Mesendoderm (in vitro differentiated cells): Measurements from ENCODE around the gene LCN10.
"Not testable (repeated sequence)": the region's sequence is repeated elsewhere in the genome, so short reads cannot be mapped to it uniquely, and the experiment has no call there.

Experiments used
- DNase-seq: peaks from one replicate; pipeline ENCODE4 v3.0.0; 2013
- H2AK5ac ChIP-seq: 2 replicates; pipeline ENCODE4 v1.6.1; 2013; ENCODE audit warnings: low read length, inconsistent platforms
- H2BK120ac ChIP-seq: 2 replicates; pipeline ENCODE4 v1.6.1; 2013; ENCODE audit warnings: low read depth, mild to moderate bottlenecking, low read length, moderate library complexity, mixed read lengths
- H2BK15ac ChIP-seq: replicated peaks from 2 replicates; pipeline ENCODE4 v1.6.1; 2013; ENCODE audit warnings: low read depth, mild to moderate bottlenecking, moderate library complexity
- H2BK5ac ChIP-seq: 2 replicates; pipeline ENCODE4 v1.6.1; 2013; ENCODE audit warnings: low read length, inconsistent platforms
- H3K18ac ChIP-seq: 2 replicates; pipeline ENCODE4 v1.6.1; 2013; ENCODE audit warnings: mild to moderate bottlenecking, low read length, mixed read lengths
- H3K23ac ChIP-seq: one replicate; pipeline ENCODE4 v1.6.1; 2013; ENCODE audit warnings: low read length
- H3K27ac ChIP-seq: 2 replicates; pipeline ENCODE4 v1.5.1; 2013; ENCODE audit warnings: low read depth, mild to moderate bottlenecking, inconsistent platforms, low read length, moderate library complexity
- H3K27me3 ChIP-seq: 2 replicates; pipeline ENCODE4 v1.6.1; 2013; ENCODE audit warnings: low read length, control low read depth, mild to moderate bottlenecking, inconsistent platforms; ENCODE audit not compliant: insufficient read depth, poor library complexity
- H3K36me3 ChIP-seq: 2 replicates; pipeline ENCODE4 v1.6.1; 2013; ENCODE audit warnings: low read length, inconsistent platforms; ENCODE audit not compliant: control insufficient read depth, insufficient read depth
- H3K4ac ChIP-seq: one replicate; pipeline ENCODE4 v1.6.1; 2013; ENCODE audit warnings: low read depth, mild to moderate bottlenecking, low read length, moderate library complexity
- H3K4me1 ChIP-seq: 2 replicates; pipeline ENCODE4 v1.6.1; 2013; ENCODE audit warnings: low read depth, low read length, inconsistent platforms; ENCODE audit not compliant: control insufficient read depth
- H3K4me2 ChIP-seq: 2 replicates; pipeline ENCODE4 v1.6.1; 2013; ENCODE audit warnings: low read length
- H3K4me3 ChIP-seq: 2 replicates; pipeline ENCODE4 v1.5.1; 2013; ENCODE audit warnings: mild to moderate bottlenecking, low read length
- H3K56ac ChIP-seq: one replicate; pipeline ENCODE4 v1.6.1; 2013; ENCODE audit warnings: low read length
- H3K79me1 ChIP-seq: 2 replicates; pipeline ENCODE4 v1.6.1; 2013; ENCODE audit warnings: low read length, inconsistent platforms
- H3K79me2 ChIP-seq: 2 replicates; pipeline ENCODE4 v1.6.1; 2013; ENCODE audit warnings: mild to moderate bottlenecking, low read length; ENCODE audit not compliant: control insufficient read depth, insufficient read depth
- H3K9ac ChIP-seq: 2 replicates; pipeline ENCODE4 v1.6.1; 2013; ENCODE audit warnings: low read length, inconsistent platforms
- H4K5ac ChIP-seq: one replicate; pipeline ENCODE4 v1.6.1; 2013; ENCODE audit warnings: low read length
- H4K8ac ChIP-seq: one replicate; pipeline ENCODE4 v1.6.1; 2013; ENCODE audit warnings: low read depth, mild to moderate bottlenecking, control low read depth, low read length, moderate library complexity
- WGBS: extraction: QIAGEN DNeasy Blood & Tissue Kit; methylation state at CpG from one replicate; pipeline ENCODE4 v1.1.7; 2013; ENCODE audit warnings: low lambda C conversion rate, missing lambda C conversion rate; ENCODE audit not compliant: insufficient coverage; ENCODE audit errors: extremely low coverage; 5-methylcytosine and 5-hydroxymethylcytosine counted together

LCN10 gene

DNA sequence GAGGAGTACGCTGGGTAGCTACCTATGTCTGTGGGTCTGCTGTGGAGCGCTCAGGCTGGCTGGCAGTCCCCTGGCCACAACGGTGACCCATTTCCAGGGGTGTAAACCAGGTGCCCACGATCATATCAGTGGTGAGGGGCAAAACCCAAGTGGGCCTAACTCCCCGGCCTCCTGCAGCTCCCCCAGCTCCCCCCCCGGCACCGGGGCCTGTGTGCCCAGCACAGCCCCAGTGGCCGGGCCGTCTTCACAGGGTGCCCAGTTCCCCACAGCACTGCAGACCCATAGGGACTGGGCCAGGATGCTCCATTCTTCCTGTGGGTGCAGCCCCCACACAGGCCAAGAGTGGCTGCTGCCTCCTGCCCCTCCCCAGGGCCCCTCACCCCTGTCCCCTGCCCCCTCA lies 16.3 kb upstream of the LCN10 start:
- no peaks in the 10 kb centered on the region for H3K4me1 ChIP-seq
- no peaks in the 10 kb centered on the region for H3K79me2 ChIP-seq
- no peaks in the 10 kb centered on the region for H3K79me1 ChIP-seq
- no peak for DNase-seq
- no peak overlapping the region for H3K18ac ChIP-seq
- no peak overlapping the region for H2AK5ac ChIP-seq
- H2BK120ac ChIP-seq = no peak overlapping the region
- no peaks in the 10 kb centered on the region for H3K36me3 ChIP-seq
- H3K27ac ChIP-seq = no peak overlapping the region
- H3K27me3 ChIP-seq = no peaks in the 10 kb centered on the region
- no peak overlapping the region for H3K4me2 ChIP-seq
- WGBS = no CpG with 5 or more reads among the region's 9 CpGs
- H3K23ac ChIP-seq = no peak overlapping the region
- no peak overlapping the region for H2BK15ac ChIP-seq
- H3K9ac ChIP-seq = no peak overlapping the region
- no peak overlapping the region for H4K5ac ChIP-seq
- no peak overlapping the region for H3K4ac ChIP-seq
- no peak overlapping the region for H3K56ac ChIP-seq
- no peak overlapping the region for H2BK5ac ChIP-seq
- H4K8ac ChIP-seq = no peak overlapping the region
- no peak overlapping the region for H3K4me3 ChIP-seq

DNA sequence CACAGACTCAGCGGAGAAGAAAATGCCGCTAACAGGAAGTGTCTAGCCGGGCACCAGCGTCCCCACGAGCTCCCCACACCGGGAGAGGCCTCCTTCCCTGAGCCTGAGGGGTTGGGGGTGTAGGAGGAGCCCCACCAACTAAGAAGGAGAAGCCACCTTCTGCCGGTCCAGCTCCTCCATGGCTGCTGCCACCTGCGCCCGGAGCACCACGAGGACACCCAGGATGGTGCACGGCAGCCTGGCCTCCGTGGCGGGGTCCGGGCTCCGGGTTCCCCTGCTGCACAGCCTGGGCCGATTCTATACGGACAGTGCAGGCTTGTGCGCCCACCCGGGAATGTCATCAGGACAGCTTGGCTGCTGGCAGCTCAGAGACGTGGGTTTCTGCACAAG lies 15.0 kb upstream of the LCN10 start:
- no peak overlapping the region for H3K23ac ChIP-seq
- H4K8ac ChIP-seq = no peak overlapping the region
- no peak for DNase-seq
- H3K4ac ChIP-seq = no peak overlapping the region
- no peaks in the 10 kb centered on the region for H3K36me3 ChIP-seq
- H3K4me1 ChIP-seq = no peaks in the 10 kb centered on the region
- H3K56ac ChIP-seq = no peak overlapping the region
- H3K4me2 ChIP-seq = no peak overlapping the region
- H3K79me1 ChIP-seq = no peaks in the 10 kb centered on the region
- H3K27me3 ChIP-seq = no peaks in the 10 kb centered on the region
- no peak overlapping the region for H2BK5ac ChIP-seq
- H3K4me3 ChIP-seq = no peak overlapping the region
- no peak overlapping the region for H3K9ac ChIP-seq
- no peak overlapping the region for H2BK120ac ChIP-seq
- no CpG with 5 or more reads among the region's 20 CpGs for WGBS
- no peak overlapping the region for H3K27ac ChIP-seq
- no peaks in the 10 kb centered on the region for H3K79me2 ChIP-seq
- H2BK15ac ChIP-seq = no peak overlapping the region
- no peak overlapping the region for H3K18ac ChIP-seq
- no peak overlapping the region for H2AK5ac ChIP-seq
- H4K5ac ChIP-seq = no peak overlapping the region

DNA sequence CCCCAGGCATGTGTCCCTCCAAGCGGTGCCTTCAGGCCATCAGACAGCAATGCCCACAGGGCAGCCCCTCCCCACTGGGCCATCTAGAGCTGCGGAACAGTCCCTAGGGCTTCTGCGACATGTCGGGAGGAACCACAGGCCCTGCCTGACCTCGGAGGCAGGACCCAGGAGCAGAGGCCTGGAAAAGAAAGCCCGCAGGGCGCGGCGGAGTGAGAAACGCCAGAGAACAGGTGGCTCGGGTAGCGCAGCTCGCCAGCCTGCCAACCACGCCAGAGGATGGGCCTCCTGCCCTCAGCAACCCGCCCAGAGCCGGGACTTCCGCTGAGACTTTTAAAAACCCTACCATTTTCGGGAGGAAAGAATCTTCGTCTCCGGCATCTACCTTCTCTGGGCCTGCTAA lies 14.6 kb upstream of the LCN10 start:
- Histone ChIP-seq H3K9ac (no peak overlapping the region), H2BK120ac (no peak overlapping the region), H3K27me3 (no peaks in the 10 kb centered on the region), H3K36me3 (no peaks in the 10 kb centered on the region), H3K56ac (no peak overlapping the region), H3K4me3 (no peak overlapping the region), H3K27ac (no peak overlapping the region), H3K4me2 (no peak overlapping the region), H3K4ac (no peak overlapping the region), H4K5ac (no peak overlapping the region), H3K23ac (no peak overlapping the region), H3K4me1 (no peaks in the 10 kb centered on the region), H3K79me1 (no peaks in the 10 kb centered on the region), H4K8ac (no peak overlapping the region), H2BK15ac (no peak overlapping the region), H3K18ac (no peak overlapping the region), H2AK5ac (no peak overlapping the region), H3K79me2 (no peaks in the 10 kb centered on the region), H2BK5ac (no peak overlapping the region)
- DNase-seq = no peak
- no CpG with 5 or more reads among the region's 20 CpGs for WGBS

DNA sequence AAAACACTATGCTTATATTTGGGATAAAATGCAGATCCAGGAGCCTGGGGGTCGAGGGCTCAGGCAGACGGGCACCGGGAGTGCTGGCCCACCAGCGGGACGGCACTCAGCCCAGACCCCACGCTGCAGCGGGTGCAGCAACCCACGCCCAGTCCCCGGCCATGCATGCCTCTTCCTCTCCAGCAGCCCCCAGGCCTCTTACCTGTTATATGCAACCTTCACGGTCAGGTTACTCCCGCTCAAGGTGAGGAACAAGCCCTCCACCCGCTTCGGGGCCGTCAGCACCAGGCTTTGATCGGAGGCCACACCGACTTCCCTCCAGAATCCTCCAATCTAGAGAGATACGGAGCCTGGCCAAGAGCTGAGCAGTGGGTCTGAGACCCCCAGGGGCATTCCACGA lies 14.1 kb upstream of the LCN10 start:
- no peak overlapping the region for H2BK120ac ChIP-seq
- WGBS = no CpG with 5 or more reads among the region's 18 CpGs
- DNase-seq = no peak

DNA sequence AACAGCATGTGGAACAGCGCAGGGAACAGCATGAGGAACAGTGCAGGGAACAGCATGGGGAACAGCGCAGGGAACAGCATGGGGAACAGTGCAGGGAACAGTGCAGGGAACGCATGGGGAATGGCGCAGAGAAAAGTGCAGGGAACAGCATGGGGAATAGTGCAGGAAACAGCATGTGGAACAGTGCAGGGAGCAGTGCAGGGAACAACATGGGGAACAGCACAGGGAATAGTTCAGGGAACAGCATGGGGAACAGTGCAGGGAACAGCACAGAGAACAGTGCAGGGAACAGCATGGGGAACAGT lies 13.3 kb upstream of the LCN10 start:
- no peak overlapping the region for H3K23ac ChIP-seq
- H3K27ac ChIP-seq = no peak overlapping the region
- no peaks in the 10 kb centered on the region for H3K36me3 ChIP-seq
- H3K79me2 ChIP-seq = no peaks in the 10 kb centered on the region
- H3K4me3 ChIP-seq = no peak overlapping the region
- no peak for DNase-seq
- no peak overlapping the region for H2BK120ac ChIP-seq
- no peak overlapping the region for H3K9ac ChIP-seq
- no peaks in the 10 kb centered on the region for H3K79me1 ChIP-seq
- H3K4ac ChIP-seq = no peak overlapping the region
- no peak overlapping the region for H2BK5ac ChIP-seq
- H4K5ac ChIP-seq = no peak overlapping the region
- no peak overlapping the region for H3K56ac ChIP-seq
- H4K8ac ChIP-seq = no peak overlapping the region
- no CpG with 5 or more reads among the region's 4 CpGs for WGBS
- no peak overlapping the region for H2AK5ac ChIP-seq
- no peak overlapping the region for H2BK15ac ChIP-seq
- no peaks in the 10 kb centered on the region for H3K27me3 ChIP-seq
- H3K4me1 ChIP-seq = no peaks in the 10 kb centered on the region
- no peak overlapping the region for H3K4me2 ChIP-seq
- no peak overlapping the region for H3K18ac ChIP-seq

More for the DNA sequence above, 14.1 kb upstream of the LCN10 start:
- no peaks in the 10 kb centered on the region for H3K79me2 ChIP-seq
- no peaks in the 10 kb centered on the region for H3K27me3 ChIP-seq
- no peaks in the 10 kb centered on the region for H3K4me1 ChIP-seq
- H3K36me3 ChIP-seq = no peaks in the 10 kb centered on the region
- H3K23ac ChIP-seq = no peak overlapping the region
- no peak overlapping the region for H2AK5ac ChIP-seq
- no peak overlapping the region for H3K9ac ChIP-seq
- no peak overlapping the region for H3K56ac ChIP-seq
- no peak overlapping the region for H3K27ac ChIP-seq
- H2BK5ac ChIP-seq = no peak overlapping the region
- H4K5ac ChIP-seq = no peak overlapping the region
- no peak overlapping the region for H2BK15ac ChIP-seq
- H3K4me3 ChIP-seq = no peak overlapping the region
- no peak overlapping the region for H4K8ac ChIP-seq
- no peak overlapping the region for H3K4ac ChIP-seq
- no peak overlapping the region for H3K4me2 ChIP-seq
- no peaks in the 10 kb centered on the region for H3K79me1 ChIP-seq
- H3K18ac ChIP-seq = no peak overlapping the region

DNA sequence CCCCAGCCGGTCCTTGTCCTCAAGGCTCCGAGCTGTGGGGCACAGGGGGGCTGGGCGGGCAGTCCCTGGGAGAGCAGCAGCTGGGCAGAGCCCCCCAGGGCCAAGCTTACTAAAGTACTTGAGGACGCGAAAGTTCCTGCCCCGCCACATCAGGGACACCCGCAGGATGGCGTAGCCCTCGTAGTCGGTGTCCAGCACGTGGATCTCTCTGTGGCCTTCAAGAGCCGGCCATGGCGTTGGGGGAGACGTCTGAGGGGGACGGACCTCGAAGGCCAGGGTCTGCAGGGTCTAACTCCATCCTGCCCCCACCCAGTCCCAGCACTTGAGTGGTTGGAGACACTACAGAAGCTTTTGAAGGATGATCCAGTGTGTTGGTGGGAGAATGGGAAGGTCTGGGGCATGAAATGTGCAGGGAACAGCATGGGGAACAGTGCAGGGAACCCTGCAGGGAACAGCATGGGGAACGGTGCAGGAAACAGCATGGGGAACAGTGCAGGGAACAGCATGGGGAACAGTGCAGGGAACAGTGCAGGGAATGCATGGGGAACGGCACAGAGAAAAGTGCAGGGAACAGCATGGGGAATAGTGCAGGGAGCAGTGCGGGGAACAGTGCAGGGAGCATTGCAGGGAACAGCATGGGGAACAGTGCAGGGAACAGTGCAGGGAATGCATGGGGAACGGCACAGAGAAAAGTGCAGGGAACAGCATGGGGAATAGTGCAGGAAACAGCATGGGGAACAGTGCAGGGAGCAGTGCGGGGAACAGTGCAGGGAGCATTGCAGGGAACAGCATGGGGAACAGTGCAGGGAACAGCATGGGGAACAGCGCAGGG lies 12.8 kb upstream of the LCN10 start:
- not testable (repeated sequence) for H3K4me3 ChIP-seq, H3K27ac ChIP-seq, H3K18ac ChIP-seq, H3K56ac ChIP-seq, H3K4me1 ChIP-seq, H2BK5ac ChIP-seq, H4K5ac ChIP-seq, H3K79me1 ChIP-seq, H2AK5ac ChIP-seq, H3K79me2 ChIP-seq, H2BK15ac ChIP-seq, DNase-seq, H3K36me3 ChIP-seq, H3K4me2 ChIP-seq, H3K9ac ChIP-seq, H4K8ac ChIP-seq, H3K23ac ChIP-seq, H3K4ac ChIP-seq, H3K27me3 ChIP-seq, H2BK120ac ChIP-seq
- WGBS = no CpG with 5 or more reads among the region's 22 CpGs
